ENCODE data around the gene PUDP.
"Not testable (repeated sequence)": the region's sequence is repeated elsewhere in the genome, so short reads cannot be mapped to it uniquely, and the experiment has no call there.

PUDP gene

DNA sequence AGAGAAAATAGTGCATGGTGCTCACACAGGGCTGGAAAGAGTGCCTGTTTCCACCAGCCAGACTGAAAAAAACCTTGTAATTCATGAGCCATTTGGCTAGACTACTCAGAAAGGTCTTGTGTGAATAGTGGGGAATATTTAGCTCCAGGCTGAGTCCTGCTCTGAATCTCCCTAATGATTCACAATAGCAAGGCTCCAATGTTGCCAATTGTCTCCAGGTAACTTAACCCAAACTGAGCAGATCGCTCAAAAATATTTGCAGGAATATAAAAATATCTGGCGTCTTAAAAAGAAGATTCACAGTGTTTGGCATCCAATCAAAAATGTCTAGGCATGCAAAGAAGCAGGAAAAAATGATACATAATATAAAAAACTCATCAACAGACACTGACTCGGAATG lies 125.0 kb downstream of the PUDP start:
- not testable (repeated sequence) for H3K79me1 ChIP-seq (ENCODE audit: low read length); H3K23ac ChIP-seq (ENCODE audit: low read length); H2BK120ac ChIP-seq (ENCODE audit: insufficient read depth, low read length, poor library complexity); H3K14ac ChIP-seq (ENCODE audit: low read length); H3K9ac ChIP-seq (ENCODE audit: low read length); H2BK5ac ChIP-seq (ENCODE audit: low read depth, low read length, poor library complexity); H3K36me3 ChIP-seq (ENCODE audit: control insufficient read depth in 1 of 2, insufficient read depth in 2 of 2, low read length in 2 of 2); H3K27ac ChIP-seq (ENCODE audit: low read depth, low read length); H2AK5ac ChIP-seq (ENCODE audit: low read length); DNase-seq; H3K9me3 ChIP-seq (ENCODE audit: insufficient read depth, low read depth, low read length); H2BK12ac ChIP-seq (ENCODE audit: low read length); H3K4me1 ChIP-seq (ENCODE audit: control insufficient read depth in 1 of 2, insufficient read depth in 2 of 2, low read length in 2 of 2); H4K8ac ChIP-seq (ENCODE audit: low read depth, low read length); H4K12ac ChIP-seq (ENCODE audit: low read depth, low read length); H3K4me2 ChIP-seq (ENCODE audit: low read length); H2AFZ ChIP-seq (ENCODE audit: insufficient read depth, low read length, poor library complexity); H3K79me2 ChIP-seq (ENCODE audit: control insufficient read depth, insufficient read depth, low read length, poor library complexity); H3K4me3 ChIP-seq (ENCODE audit: low read depth, low read length); H3K27me3 ChIP-seq (ENCODE audit: insufficient read depth, low read length); H3K18ac ChIP-seq (ENCODE audit: low read length); H4K91ac ChIP-seq (ENCODE audit: low read depth, low read length); H3K4ac ChIP-seq (ENCODE audit: low read depth, low read length)
- WGBS (ENCODE audit: extremely low coverage, insufficient coverage, insufficient read length): no CpG with 5 or more reads among the region's 3 CpGs

DNA sequence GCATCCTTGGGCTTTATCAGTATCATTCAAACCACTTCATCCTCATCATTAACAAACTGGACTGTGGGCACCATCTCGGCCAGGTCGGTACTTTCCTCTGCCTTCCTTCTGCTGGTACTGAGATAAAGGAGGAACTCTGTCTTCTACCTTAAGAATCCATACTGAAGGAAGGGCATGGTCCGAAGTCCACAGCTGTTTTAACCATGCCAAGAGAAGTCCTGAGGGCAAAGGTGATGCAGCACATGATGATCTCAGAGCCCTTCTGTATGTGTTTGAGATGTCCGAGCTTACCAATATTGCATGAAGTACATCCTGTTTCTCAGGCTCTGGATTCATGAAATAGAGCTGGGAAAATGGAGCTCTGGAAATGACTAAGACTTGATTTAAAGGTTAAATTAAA lies 126.0 kb downstream of the PUDP start:
- Histone ChIP-seq H3K23ac (ENCODE audit: low read length) (no peak overlapping the region), H2BK120ac (ENCODE audit: insufficient read depth, low read length, poor library complexity) (no peak overlapping the region), H3K79me2 (ENCODE audit: control insufficient read depth, insufficient read depth, low read length, poor library complexity) (no peaks in the 10 kb centered on the region), H3K18ac (ENCODE audit: low read length) (no peak overlapping the region), H3K14ac (ENCODE audit: low read length) (no peak overlapping the region), H3K27me3 (ENCODE audit: insufficient read depth, low read length) (no peaks in the 10 kb centered on the region), H2AFZ (ENCODE audit: insufficient read depth, low read length, poor library complexity) (no peak overlapping the region), H3K27ac (ENCODE audit: low read depth, low read length) (no peak overlapping the region), H2BK12ac (ENCODE audit: low read length) (no peak overlapping the region), H3K36me3 (ENCODE audit: control insufficient read depth in 1 of 2, insufficient read depth in 2 of 2, low read length in 2 of 2) (no peaks in the 10 kb centered on the region), H3K4me2 (ENCODE audit: low read length) (no peak overlapping the region), H3K4ac (ENCODE audit: low read depth, low read length) (no peak overlapping the region), H3K9ac (ENCODE audit: low read length) (no peak overlapping the region), H2BK5ac (ENCODE audit: low read depth, low read length, poor library complexity) (no peak overlapping the region), H4K12ac (ENCODE audit: low read depth, low read length) (no peak overlapping the region), H4K8ac (ENCODE audit: low read depth, low read length) (no peak overlapping the region), H2AK5ac (ENCODE audit: low read length) (no peak overlapping the region), H3K79me1 (ENCODE audit: low read length) (no peaks in the 10 kb centered on the region), H3K9me3 (ENCODE audit: insufficient read depth, low read depth, low read length) (no peaks in the 10 kb centered on the region), H3K4me1 (ENCODE audit: control insufficient read depth in 1 of 2, insufficient read depth in 2 of 2, low read length in 2 of 2) (no peaks in the 10 kb centered on the region), H3K4me3 (ENCODE audit: low read depth, low read length) (no peak overlapping the region), H4K91ac (ENCODE audit: low read depth, low read length) (no peak overlapping the region)
- no CpG with 5 or more reads among the region's 4 CpGs for WGBS (ENCODE audit: extremely low coverage, insufficient coverage, insufficient read length)
- no peak for DNase-seq

- H4K91ac ChIP-seq (ENCODE audit: low read depth, low read length): no peak overlapping the region
- no peaks in the 10 kb centered on the region for H3K27me3 ChIP-seq (ENCODE audit: insufficient read depth, low read length)
- no peak overlapping the region for H2BK120ac ChIP-seq (ENCODE audit: insufficient read depth, low read length, poor library complexity)
- H2BK5ac ChIP-seq (ENCODE audit: low read depth, low read length, poor library complexity): no peak overlapping the region
- no peak overlapping the region for H3K18ac ChIP-seq (ENCODE audit: low read length)
- no peak overlapping the region for H3K23ac ChIP-seq (ENCODE audit: low read length)
- H3K4me2 ChIP-seq (ENCODE audit: low read length): no peak overlapping the region
- no peaks in the 10 kb centered on the region for H3K4me1 ChIP-seq (ENCODE audit: control insufficient read depth in 1 of 2, insufficient read depth in 2 of 2, low read length in 2 of 2)
- no peak overlapping the region for H2AFZ ChIP-seq (ENCODE audit: insufficient read depth, low read length, poor library complexity)
- H3K79me1 ChIP-seq (ENCODE audit: low read length): no peaks in the 10 kb centered on the region
- H3K9me3 ChIP-seq (ENCODE audit: insufficient read depth, low read depth, low read length): no peaks in the 10 kb centered on the region
- H3K27ac ChIP-seq (ENCODE audit: low read depth, low read length): no peak overlapping the region
- H3K4me3 ChIP-seq (ENCODE audit: low read depth, low read length): no peak overlapping the region
- H3K36me3 ChIP-seq (ENCODE audit: control insufficient read depth in 1 of 2, insufficient read depth in 2 of 2, low read length in 2 of 2): no peaks in the 10 kb centered on the region
- WGBS (ENCODE audit: extremely low coverage, insufficient coverage, insufficient read length): no CpG with 5 or more reads among the region's 3 CpGs
- no peak overlapping the region for H3K9ac ChIP-seq (ENCODE audit: low read length)
- H2AK5ac ChIP-seq (ENCODE audit: low read length): no peak overlapping the region
- H3K14ac ChIP-seq (ENCODE audit: low read length): no peak overlapping the region
- H4K12ac ChIP-seq (ENCODE audit: low read depth, low read length): no peak overlapping the region
- H2BK12ac ChIP-seq (ENCODE audit: low read length): no peak overlapping the region
- H3K4ac ChIP-seq (ENCODE audit: low read depth, low read length): no peak overlapping the region
- H4K8ac ChIP-seq (ENCODE audit: low read depth, low read length): no peak overlapping the region
- peak; percentile 13 to 40 for DNase-seq
- no peaks in the 10 kb centered on the region for H3K79me2 ChIP-seq (ENCODE audit: control insufficient read depth, insufficient read depth, low read length, poor library complexity)
These were observed 128.4 kb downstream of the PUDP start for GRCh38 chrX:7019555-7019954.

- H3K9ac ChIP-seq (ENCODE audit: low read length); H3K23ac ChIP-seq (ENCODE audit: low read length); H3K4ac ChIP-seq (ENCODE audit: low read depth, low read length); H3K79me2 ChIP-seq (ENCODE audit: control insufficient read depth, insufficient read depth, low read length, poor library complexity); H3K9me3 ChIP-seq (ENCODE audit: insufficient read depth, low read depth, low read length); H4K8ac ChIP-seq (ENCODE audit: low read depth, low read length); H3K4me1 ChIP-seq (ENCODE audit: control insufficient read depth in 1 of 2, insufficient read depth in 2 of 2, low read length in 2 of 2); H3K14ac ChIP-seq (ENCODE audit: low read length); H3K36me3 ChIP-seq (ENCODE audit: control insufficient read depth in 1 of 2, insufficient read depth in 2 of 2, low read length in 2 of 2); H3K27ac ChIP-seq (ENCODE audit: low read depth, low read length); H2BK5ac ChIP-seq (ENCODE audit: low read depth, low read length, poor library complexity); H3K27me3 ChIP-seq (ENCODE audit: insufficient read depth, low read length); H3K4me2 ChIP-seq (ENCODE audit: low read length); H3K79me1 ChIP-seq (ENCODE audit: low read length); H2AK5ac ChIP-seq (ENCODE audit: low read length); H3K18ac ChIP-seq (ENCODE audit: low read length); H2BK12ac ChIP-seq (ENCODE audit: low read length); H2BK120ac ChIP-seq (ENCODE audit: insufficient read depth, low read length, poor library complexity); H4K91ac ChIP-seq (ENCODE audit: low read depth, low read length); H4K12ac ChIP-seq (ENCODE audit: low read depth, low read length); H3K4me3 ChIP-seq (ENCODE audit: low read depth, low read length); H2AFZ ChIP-seq (ENCODE audit: insufficient read depth, low read length, poor library complexity): not testable (repeated sequence)
- no CpG with 5 or more reads among the region's 8 CpGs for WGBS (ENCODE audit: extremely low coverage, insufficient coverage, insufficient read length)
- DNase-seq: peak in 1 of 2 donors; percentile 29
These were observed 135.6 kb downstream of the PUDP start for GRCh38 chrX:7012262-7012834.

All from trophoblast cell (in vitro differentiated cells and primary cell).